IMR-90 (cell line): ENCODE results near the gene SNRNP200. TPM values are rescaled to one million over a fixed set of nuclear protein-coding genes. Genes with fewer than 3 reads are reported as not detected.

ENCODE experiments used
- ATAC-seq: fragments of 200-7000 bp; cut with Tn5 transposase; 2 replicates; pipeline ENCODE4 v1.9.1; 2020; ENCODE audit warnings: low read depth, mild to moderate bottlenecking, moderate library complexity
- BruUV-seq: library from RNA; stranded (reverse); fragments of 400-500 nt; replicated peaks from 2 replicates; lab custom pipeline; 2021; lab: Mats Ljungman, UMichigan
- CTCF ChIA-PET: fragments of 300-600 bp; formaldehyde crosslinking; extraction: SDS; loops from one replicate; lab custom pipeline; 2021; ENCODE audit warnings: antibody characterized with exemption; lab: Yijun Ruan, JAX
- POLR2A ChIA-PET: fragments of 300-600 bp; sonication (Branson Sonifier 250); formaldehyde crosslinking; loops from one replicate; lab custom pipeline; 2022; ENCODE audit warnings: antibody characterized with exemption; ENCODE audit not compliant: unreplicated experiment; lab: Charles Lee
- DNase-seq: peaks from one replicate; pipeline ENCODE4 v3.0.0; 2013
- H2AFZ ChIP-seq: replicated peaks from 2 replicates; pipeline ENCODE3; 2013; ENCODE audit warnings: low read length, mild to moderate bottlenecking; ENCODE audit not compliant: poor library complexity
- H2AK5ac ChIP-seq: 2 replicates; pipeline ENCODE4 v1.6.1; 2013; ENCODE audit warnings: low read depth, low read length, inconsistent platforms
- H2AK9ac ChIP-seq: replicated peaks from 2 replicates; pipeline ENCODE3; 2013; ENCODE audit warnings: mild to moderate bottlenecking, low read depth, low read length, moderate library complexity; ENCODE audit not compliant: poor library complexity
- H2BK120ac ChIP-seq: 2 replicates; pipeline ENCODE4 v1.6.1; 2013; ENCODE audit warnings: low read depth, low read length, inconsistent platforms
- H2BK15ac ChIP-seq: 3 replicates; pipeline ENCODE4 v1.6.1; 2013; ENCODE audit warnings: low read depth, low read length, inconsistent platforms
- H2BK20ac ChIP-seq: 2 replicates; pipeline ENCODE4 v1.6.1; 2013; ENCODE audit warnings: low read depth, mild to moderate bottlenecking, inconsistent platforms, low read length, moderate library complexity
- H2BK5ac ChIP-seq: 2 replicates; pipeline ENCODE4 v1.6.1; 2013; ENCODE audit warnings: mild to moderate bottlenecking, low read depth, low read length, inconsistent platforms; ENCODE audit not compliant: poor library complexity, severe bottlenecking
- H3K14ac ChIP-seq: replicated peaks from 2 replicates; pipeline ENCODE4 v1.6.1; 2013; ENCODE audit warnings: low read depth, low read length, inconsistent platforms
- H3K18ac ChIP-seq: 2 replicates; pipeline ENCODE4 v1.6.1; 2013; ENCODE audit warnings: low read depth, low read length, control low read depth
- H3K23ac ChIP-seq: 2 replicates; pipeline ENCODE4 v1.6.1; 2013; ENCODE audit warnings: low read depth, low read length, inconsistent platforms
- H3K27ac ChIP-seq: 2 replicates; pipeline ENCODE4 v1.5.1; 2013; ENCODE audit warnings: mild to moderate bottlenecking, control low read depth, low read length; ENCODE audit not compliant: insufficient read depth
- H3K27me3 ChIP-seq: 2 replicates; pipeline ENCODE4 v1.6.1; 2013; ENCODE audit warnings: low read length; ENCODE audit not compliant: control insufficient read depth, insufficient read depth
- H3K36me3 ChIP-seq: 2 replicates; pipeline ENCODE4 v1.6.1; 2013; ENCODE audit warnings: low read length, mixed read lengths; ENCODE audit not compliant: control insufficient read depth, insufficient read depth
- H3K4ac ChIP-seq: 2 replicates; pipeline ENCODE4 v1.6.1; 2013; ENCODE audit warnings: low read depth, low read length, inconsistent platforms
- H3K4me1 ChIP-seq: 2 replicates; pipeline ENCODE4 v1.6.1; 2013; ENCODE audit warnings: low read length, mixed read lengths; ENCODE audit not compliant: control insufficient read depth, insufficient read depth
- H3K4me2 ChIP-seq: 2 replicates; pipeline ENCODE4 v1.6.1; 2013; ENCODE audit warnings: low read depth, mild to moderate bottlenecking, control low read depth, low read length, moderate library complexity
- H3K4me3 ChIP-seq: 2 replicates; pipeline ENCODE4 v1.5.1; 2013; ENCODE audit warnings: low read depth, mild to moderate bottlenecking, control low read depth, low read length, moderate library complexity; ENCODE audit not compliant: insufficient read depth
- H3K56ac ChIP-seq: 2 replicates; pipeline ENCODE4 v1.6.1; 2013; ENCODE audit warnings: low read length, inconsistent platforms; ENCODE audit not compliant: insufficient read depth; ENCODE audit errors: extremely low read depth
- H3K79me1 ChIP-seq, 2 experiments: 2 replicates each; pipeline ENCODE4 v1.6.1; 2013; ENCODE audit warnings: low read length in 2 of 2, inconsistent platforms in 1 of 2, low read depth in 1 of 2
- H3K9ac ChIP-seq: 2 replicates; pipeline ENCODE4 v1.6.1; 2013; ENCODE audit warnings: low read depth, low read length, control low read depth
- H3K9me1 ChIP-seq: 2 replicates; pipeline ENCODE4 v1.6.1; 2013; ENCODE audit warnings: low read length, inconsistent platforms; ENCODE audit not compliant: insufficient read depth
- H3K9me3 ChIP-seq: 2 replicates; pipeline ENCODE4 v1.6.1; 2013; ENCODE audit warnings: low read length; ENCODE audit not compliant: control insufficient read depth, insufficient read depth
- H4K20me1 ChIP-seq: 2 replicates; pipeline ENCODE4 v1.6.1; 2013; ENCODE audit warnings: low read length, inconsistent platforms; ENCODE audit not compliant: insufficient read depth
- H4K5ac ChIP-seq: 2 replicates; pipeline ENCODE4 v1.6.1; 2013; ENCODE audit warnings: mild to moderate bottlenecking, low read depth, low read length, control low read depth
- H4K8ac ChIP-seq, 2 experiments: 2 replicates each; pipeline ENCODE4 v1.6.1; 2013; ENCODE audit warnings: low read depth in 2 of 2, low read length in 2 of 2, control low read depth in 1 of 2, inconsistent platforms in 1 of 2
- H4K91ac ChIP-seq: 2 replicates; pipeline ENCODE4 v1.6.1; 2013; ENCODE audit warnings: low read depth, low read length, inconsistent platforms; ENCODE audit not compliant: insufficient read depth
- CHD1 ChIP-seq: IDR thresholded peaks from 2 replicates; pipeline ENCODE4 v1.6.1; 2012; ENCODE audit warnings: low read depth, low read length, improper control_type of control experiment
- CTCF ChIP-seq: conservative IDR thresholded peaks from 2 replicates; pipeline ENCODE4 v1.5.1; 2012; ENCODE audit warnings: mild to moderate bottlenecking, low read depth, low read length, improper control_type of control experiment
- FOS ChIP-seq: fragments of 150-350 bp; IDR thresholded peaks from 2 replicates; pipeline ENCODE4 v1.6.1; 2016; ENCODE audit warnings: low read depth, low read length
- MAFK ChIP-seq: IDR thresholded peaks from 2 replicates; pipeline ENCODE4 v1.6.1; 2012; ENCODE audit warnings: low read depth, low read length, improper control_type of control experiment
- MXI1 ChIP-seq: IDR thresholded peaks from 2 replicates; pipeline ENCODE4 v1.6.1; 2012; ENCODE audit warnings: low read depth, mild to moderate bottlenecking, low read length, moderate library complexity, borderline replicate concordance
- POLR2A ChIP-seq: IDR thresholded peaks from 2 replicates; pipeline ENCODE4 v1.6.1; 2012; ENCODE audit warnings: mild to moderate bottlenecking, low read depth, low read length
- RAD21 ChIP-seq: IDR thresholded peaks from 2 replicates; pipeline ENCODE4 v1.6.1; 2012; ENCODE audit warnings: low read length, improper control_type of control experiment
- RFX5 ChIP-seq: IDR thresholded peaks from 2 replicates; pipeline ENCODE4 v1.8.0; 2012; ENCODE audit warnings: low read depth, mild to moderate bottlenecking, low read length, moderate library complexity
- SMC3 ChIP-seq: fragments of 150-350 bp; IDR thresholded peaks from 2 replicates; pipeline ENCODE4 v1.6.1; 2016; ENCODE audit warnings: low read depth, mild to moderate bottlenecking, antibody characterized with exemption, low read length, moderate library complexity
- USF2 ChIP-seq: fragments of 150-350 bp; IDR thresholded peaks from 2 replicates; pipeline ENCODE4 v1.6.1; 2017; ENCODE audit warnings: mild to moderate bottlenecking, antibody characterized with exemption, low read length, low read depth
- WGBS, 2 experiments: methylation state at CpG; one replicate each; pipeline versions ENCODE4 v1.1.5 to v1.1.7; 2013; ENCODE audit warnings: missing lambda C conversion rate in 2 of 2; ENCODE audit not compliant: insufficient read length in 1 of 2; ENCODE audit errors: extremely low coverage in 2 of 2; 5-methylcytosine and 5-hydroxymethylcytosine counted together
- dilution Hi-C: fragments of 300-500 bp; cut with HindIII; formaldehyde crosslinking; loops from one replicate; pipeline ENCODE4 v1.14.3; 2018; ENCODE audit warnings: low sequenced_read_pairs; ENCODE audit not compliant: unreplicated experiment
- in situ Hi-C: fragments of 300-500 bp; cut with MboI; formaldehyde crosslinking; loops from 3 replicates; pipeline ENCODE4 v1.14.3; 2019; ENCODE audit warnings: low sequenced_read_pairs, inconsistent platforms, mixed read lengths
- intact Hi-C: fragments of 100-400 bp; cut with micrococcal nuclease; formaldehyde crosslinking; loops from 2 replicates; pipeline ENCODE4 v1.10.0; 2022
- polyA plus RNA-seq, 3 experiments: library from polyadenylated mRNA; depleted of rRNA; stranded (reverse); fragments of >200 nt; gene quantifications; 2 replicates each; pipeline ENCODE4 v1.2.3, GENCODE V29; 2012; ENCODE audit warnings: low replicate concordance in 1 of 3
- total RNA-seq: library from RNA; depleted of rRNA; stranded (reverse); fragments of >200 nt; gene quantifications from 2 replicates; pipeline ENCODE4 v1.2.3, GENCODE V29; 2012

The SNRNP200 gene
- total and polyA plus RNA-seq, 2 of the 4 experiments (the other 2 are of a cell fraction): 44.1 to 108 TPM

GRCh38 chr2:96325041-96325883 lies 19.9 kb upstream of the SNRNP200 start, which contains the start of gene ITPRIPL1:
ITPRIPL1 (plus strand) TSS chr2:96325317; CDS start chr2:96325840, 523 bp downstream.
- H4K8ac ChIP-seq: peak within 1 kb of the TSS; percentile 47 to 77; a peak in 3 of 4 replicates
- no peak within 1 kb of the TSS; the same call in 1 of the 2 replicates for H2BK20ac ChIP-seq
- ChIA-PET CTCF (no interaction called here), POLR2A (no interaction called here)
- ATAC-seq (peak; percentile 41), DNase-seq (no peak)
- peak within 1 kb of the TSS; percentile 36; the same call in 1 of the 2 replicates for H3K9ac ChIP-seq
- intact Hi-C loops (no loop called here), in situ Hi-C loops (no loop called here), dilution Hi-C loops (no loop called here)
- no peak within 1 kb of the TSS for H2BK120ac ChIP-seq
- peak within 1 kb of the TSS; percentile 80 for H2AK5ac ChIP-seq
- H2BK5ac ChIP-seq: no peak within 1 kb of the TSS
- H3K56ac ChIP-seq: no peak within 1 kb of the TSS
- H4K91ac ChIP-seq: no peak within 1 kb of the TSS; the same call in 1 of the 2 replicates
- WGBS, 2 experiments: 10% methylated on average over 18 of the region's 58 CpGs; no CpG with 5 or more reads in 1 of the 2 experiments
- no peaks in the 10 kb centered on the region; the same call in 1 of the 2 replicates for H3K36me3 ChIP-seq
- peaks cover 10% of the 10 kb centered on the region for H3K9me1 ChIP-seq
- no peak within 1 kb of the TSS; the same call in 2 of the 3 replicates for H2BK15ac ChIP-seq
- peaks cover 23% of the 10 kb centered on the region for H3K27me3 ChIP-seq
- H3K18ac ChIP-seq: no peak within 1 kb of the TSS
- TF ChIP-seq POLR2A (no peak), RFX5 (no peak), RAD21 (no peak), MXI1 (no peak), MAFK (no peak), SMC3 (no peak), USF2 (no peak), CHD1 (no peak), FOS (no peak), CTCF (no peak)
- H2AFZ ChIP-seq: peak within 1 kb of the TSS; percentile 76
- no peaks in the 10 kb centered on the region for H4K20me1 ChIP-seq
- no peak within 1 kb of the TSS; the same call in 1 of the 2 replicates for H4K5ac ChIP-seq
- H3K4me1 ChIP-seq: peaks cover 6% of the 10 kb centered on the region
- peak within 1 kb of the TSS; percentile 87 for H3K4me2 ChIP-seq
- peak within 1 kb of the TSS; percentile 48 for H3K23ac ChIP-seq
- no peak within 1 kb of the TSS for H3K14ac ChIP-seq
- peak within 1 kb of the TSS; percentile 12; the same call in 1 of the 2 replicates for H3K27ac ChIP-seq
- peak within 1 kb of the TSS; percentile 56 for H2AK9ac ChIP-seq
- BruUV-seq: no TSS peak
- peak within 1 kb of the TSS; percentile 42 for H3K4me3 ChIP-seq
- H3K79me1 ChIP-seq: no peaks in the 10 kb centered on the region
- peak within 1 kb of the TSS; percentile 2; the same call in 1 of the 2 replicates for H3K4ac ChIP-seq
- H3K9me3 ChIP-seq: no peaks in the 10 kb centered on the region
